IPS DF 4.7 (cell line): ENCODE measurements around the gene CRY2.
"Not testable (repeated sequence)": the region's sequence is repeated elsewhere in the genome, so short reads cannot be mapped to it uniquely, and the experiment has no call there.

Source experiments
- DNase-seq: peaks from one replicate; pipeline ENCODE4 v3.0.0-alpha.2; 2013; ENCODE audit warnings: low spot score; ENCODE audit errors: extremely low read depth

The CRY2 gene

DNA sequence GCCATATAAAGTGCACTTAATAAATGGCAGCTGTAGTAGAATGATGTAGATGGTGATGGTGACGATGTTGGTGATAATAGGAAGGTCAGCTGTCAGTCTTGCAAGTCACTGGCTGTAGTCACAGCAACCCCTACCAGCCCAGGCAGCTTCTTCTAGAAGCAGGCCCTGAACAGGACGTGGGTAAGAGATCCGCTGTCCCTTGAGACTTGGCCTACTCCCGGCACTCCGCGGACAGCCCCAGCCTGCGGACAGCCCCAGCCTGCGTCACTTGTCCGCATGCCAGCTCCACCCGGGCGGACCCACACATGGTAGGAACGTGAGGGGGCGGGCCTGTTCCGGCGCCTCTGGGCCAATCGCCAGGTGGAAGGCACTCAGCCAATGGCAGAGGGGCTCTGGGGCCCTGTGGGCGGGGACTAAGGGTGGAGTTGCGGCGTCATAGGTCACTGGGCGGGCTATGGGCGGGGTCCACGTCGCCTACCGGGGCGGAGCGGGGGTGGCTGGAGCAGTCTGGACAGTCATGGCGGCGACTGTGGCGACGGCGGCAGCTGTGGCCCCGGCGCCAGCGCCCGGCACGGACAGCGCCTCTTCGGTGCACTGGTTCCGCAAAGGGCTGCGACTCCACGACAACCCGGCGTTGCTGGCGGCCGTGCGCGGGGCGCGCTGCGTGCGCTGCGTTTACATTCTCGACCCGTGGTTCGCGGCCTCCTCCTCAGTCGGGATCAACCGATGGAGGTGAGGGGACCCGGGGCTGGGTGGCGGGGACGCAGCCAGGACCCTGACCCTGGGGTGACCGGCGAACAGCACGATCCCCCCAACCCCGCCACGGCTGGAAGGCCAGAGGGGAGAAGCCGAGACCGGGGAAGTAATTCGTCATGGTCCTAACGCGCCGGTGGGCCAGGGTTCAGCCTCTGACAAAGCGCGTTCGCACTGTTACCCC is at the start of gene CRY2:
TSS of gene CRY2 (plus strand) at position 502 of the 937 bp plus-strand sequence. CDS start at position 518, 16 bp downstream.
- DNase-seq: peak; percentile 79

DNA sequence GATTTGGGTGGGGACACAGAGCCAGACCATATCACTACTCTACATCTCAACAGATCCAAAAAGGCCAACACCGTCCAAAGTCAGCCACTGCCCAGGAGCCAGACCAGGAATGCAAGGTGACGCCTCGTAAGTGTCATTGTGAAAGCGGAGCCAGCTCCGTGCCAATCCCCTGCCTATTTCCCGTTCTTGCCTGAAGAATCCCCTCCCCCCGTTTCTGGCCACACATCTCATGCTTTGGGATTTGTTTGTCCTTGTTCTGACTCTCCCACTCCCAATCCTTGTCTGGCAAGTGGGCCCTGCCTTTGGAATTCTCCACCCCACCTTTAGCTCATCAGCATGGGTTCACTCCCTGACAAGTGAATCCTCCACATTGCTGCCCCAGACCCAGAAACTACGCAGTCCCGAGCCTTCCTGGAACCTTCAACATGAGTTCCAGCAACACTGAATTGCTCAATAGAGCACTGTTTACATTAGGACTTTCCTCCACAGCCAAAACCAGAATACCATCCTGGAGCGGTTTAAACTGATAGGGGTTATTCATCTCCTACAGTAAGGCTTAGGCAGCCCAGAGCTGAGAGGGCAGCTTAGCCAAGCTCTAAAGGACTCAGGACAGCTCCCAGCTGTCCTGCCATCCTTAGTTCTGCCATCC is 48.4 kb upstream of the CRY2 start:
- no peak for DNase-seq

DNA sequence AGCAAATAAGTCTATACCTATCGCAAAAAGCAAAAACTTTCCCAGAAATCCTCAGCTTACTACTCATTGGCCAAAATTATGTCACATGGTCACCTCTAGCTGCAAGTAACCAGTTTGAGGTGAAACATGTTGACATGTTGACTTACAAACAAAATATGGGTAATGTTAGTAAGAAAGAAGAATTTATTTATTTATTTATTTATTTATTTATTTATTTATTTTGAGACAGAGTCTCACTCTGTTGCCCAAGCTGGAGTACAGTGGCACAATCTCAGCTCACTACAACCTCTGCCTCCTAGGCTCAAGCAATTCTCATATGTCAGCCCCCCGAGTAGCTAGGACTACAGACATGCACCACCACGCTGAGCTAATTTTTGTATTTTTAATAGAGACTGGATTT is 47.7 kb upstream of the CRY2 start:
- no peak for DNase-seq

DNA sequence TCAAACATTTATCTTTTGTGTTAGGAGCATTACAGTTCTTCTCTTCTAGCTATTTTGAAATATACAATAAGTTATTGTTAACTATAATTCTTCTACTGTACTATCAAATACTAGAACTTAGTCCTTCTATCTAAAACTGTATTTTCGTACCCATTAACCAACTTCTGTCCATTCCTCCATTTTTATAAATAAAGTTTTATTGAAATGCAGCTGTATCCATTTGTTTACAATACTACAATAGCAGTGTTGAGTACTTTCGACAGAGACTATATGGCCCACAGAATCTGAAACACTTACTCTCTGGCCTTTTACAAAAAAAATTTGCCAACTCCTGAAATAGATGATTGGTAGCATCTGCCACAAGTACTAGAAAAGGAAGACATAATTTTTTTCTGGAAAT is 47.0 kb upstream of the CRY2 start:
- DNase-seq: no peak

DNA sequence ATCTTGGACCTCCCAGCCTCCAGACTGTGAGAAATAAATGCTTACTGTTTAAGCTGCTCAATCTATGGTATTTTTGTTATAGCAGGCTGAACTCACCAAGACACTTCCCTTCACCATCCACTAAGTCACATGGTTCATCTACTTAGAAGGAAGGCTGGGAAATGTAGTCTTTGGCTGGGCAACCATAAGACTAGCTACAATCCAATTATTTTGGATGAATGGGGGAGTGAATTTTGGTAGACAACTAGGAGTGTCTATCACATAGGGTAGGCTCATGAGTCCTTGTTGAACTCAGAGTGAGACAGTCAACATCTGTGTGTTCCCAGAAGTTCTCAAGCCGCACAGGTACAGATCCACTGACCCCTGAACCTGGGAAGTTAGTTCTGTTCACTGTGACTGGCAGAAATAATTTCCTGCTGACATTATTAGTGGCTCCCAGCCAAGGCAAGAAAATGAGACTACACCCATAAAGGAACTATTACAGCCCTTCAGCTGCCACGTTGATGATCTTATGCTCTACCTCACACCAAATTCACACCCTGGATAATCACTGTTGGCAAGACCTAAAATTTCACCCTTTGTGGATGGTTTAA is 45.5 kb upstream of the CRY2 start:
- no peak for DNase-seq

- DNase-seq: no peak
Observed at GRCh38 chr11:45802531-45803317, 44.6 kb upstream of the CRY2 start.

GRCh38 chr11:45803971-45804760 is 43.1 kb upstream of the CRY2 start:
- DNase-seq: no peak

DNA sequence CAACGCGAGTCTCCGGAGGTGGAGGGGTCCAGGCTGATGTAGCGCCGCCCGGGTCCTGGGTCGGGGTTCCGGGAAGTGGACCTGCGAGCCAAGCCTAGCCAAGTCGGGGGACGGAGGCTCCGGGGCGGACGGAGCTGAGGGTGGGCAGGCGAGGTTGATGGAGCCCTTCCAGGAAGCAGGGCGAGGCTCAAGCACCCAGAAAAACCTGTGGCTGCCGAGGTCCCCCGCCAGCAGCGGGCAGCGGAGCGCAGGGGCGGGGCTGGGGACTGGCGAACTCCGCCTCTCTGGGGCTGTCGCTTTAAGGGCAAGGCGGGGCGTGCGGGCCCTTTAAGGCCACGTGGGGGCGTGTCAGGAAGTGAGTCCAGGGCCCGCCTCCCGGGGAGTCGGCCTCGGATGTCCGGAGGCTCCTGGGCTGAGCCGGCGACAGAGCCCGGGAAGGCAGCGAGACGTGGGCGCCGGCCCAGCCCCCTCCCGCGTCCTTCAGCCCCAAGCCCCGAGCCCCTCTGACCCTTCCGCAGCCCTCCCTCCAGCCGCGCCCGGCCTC is 42.4 kb upstream of the CRY2 start, which contains the start of gene SLC35C1:
TSS of gene SLC35C1 (plus strand) at position 389 of the 544 bp plus-strand sequence. CDS start 653 bp downstream, outside the sequence.
- DNase-seq: no peak

DNA sequence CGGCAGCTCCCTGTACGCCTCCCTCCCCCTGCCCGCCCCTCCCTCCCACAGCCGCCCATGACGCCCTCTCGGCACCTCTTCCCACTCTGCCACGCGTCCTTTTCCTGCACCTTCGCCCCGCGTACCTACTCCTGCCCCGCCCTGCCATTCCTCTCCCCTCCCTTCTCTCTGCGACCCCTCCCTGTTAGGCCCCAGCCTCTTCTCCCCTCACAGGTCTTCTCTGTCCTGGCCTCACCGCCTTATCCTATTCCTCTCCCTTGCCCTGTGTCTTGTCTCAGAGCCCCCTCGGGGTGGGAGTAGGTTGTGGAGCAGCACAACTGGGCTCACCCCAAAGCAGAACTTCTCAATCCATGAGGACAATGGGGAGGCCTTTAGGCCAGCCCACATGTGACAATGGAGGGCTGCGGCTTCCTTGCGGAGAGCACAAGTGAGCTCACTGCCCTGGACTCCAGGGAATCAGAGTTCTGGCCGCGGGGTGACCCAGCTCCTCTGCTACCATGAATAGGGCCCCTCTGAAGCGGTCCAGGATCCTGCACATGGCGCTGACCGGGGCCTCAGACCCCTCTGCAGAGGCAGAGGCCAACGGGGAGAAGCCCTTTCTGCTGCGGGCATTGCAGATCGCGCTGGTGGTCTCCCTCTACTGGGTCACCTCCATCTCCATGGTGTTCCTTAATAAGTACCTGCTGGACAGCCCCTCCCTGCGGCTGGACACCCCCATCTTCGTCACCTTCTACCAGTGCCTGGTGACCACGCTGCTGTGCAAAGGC is 41.8 kb upstream of the CRY2 start:
- DNase-seq: no peak

DNA sequence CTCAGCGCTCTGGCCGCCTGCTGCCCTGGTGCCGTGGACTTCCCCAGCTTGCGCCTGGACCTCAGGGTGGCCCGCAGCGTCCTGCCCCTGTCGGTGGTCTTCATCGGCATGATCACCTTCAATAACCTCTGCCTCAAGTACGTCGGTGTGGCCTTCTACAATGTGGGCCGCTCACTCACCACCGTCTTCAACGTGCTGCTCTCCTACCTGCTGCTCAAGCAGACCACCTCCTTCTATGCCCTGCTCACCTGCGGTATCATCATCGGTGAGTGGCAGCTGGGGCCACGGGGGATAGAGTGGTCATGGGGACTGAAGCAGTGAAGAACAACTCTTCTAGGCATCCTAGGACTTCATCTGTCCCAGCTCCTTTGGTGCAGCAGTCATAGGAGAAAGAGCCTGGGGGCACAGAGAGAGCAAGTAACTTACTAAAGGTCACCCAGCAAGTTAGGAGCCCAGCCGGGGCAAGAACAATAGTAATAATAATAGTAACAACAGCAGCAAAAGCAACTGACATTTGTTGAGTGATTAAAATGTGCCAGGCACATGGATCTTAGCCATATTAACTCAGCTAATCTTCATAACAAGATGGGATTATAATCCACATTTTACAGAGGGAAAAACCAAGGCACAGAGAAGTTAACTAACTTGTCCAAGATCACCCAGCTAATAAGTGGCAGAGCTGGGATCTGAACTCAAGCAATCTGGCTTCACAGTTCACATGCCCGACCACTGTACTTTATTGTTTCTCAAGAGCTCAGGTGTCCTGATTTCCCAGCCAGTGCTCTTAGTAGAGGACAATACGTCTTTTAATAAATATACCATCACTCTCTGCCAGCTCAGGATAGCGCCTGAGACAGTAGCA is 41.0 kb upstream of the CRY2 start:
- no peak for DNase-seq

GRCh38 chr11:45806937-45807791 is 40.1 kb upstream of the CRY2 start:
- no peak for DNase-seq

- DNase-seq: no peak
Observed at GRCh38 chr11:45807792-45808238, 39.5 kb upstream of the CRY2 start.

DNA sequence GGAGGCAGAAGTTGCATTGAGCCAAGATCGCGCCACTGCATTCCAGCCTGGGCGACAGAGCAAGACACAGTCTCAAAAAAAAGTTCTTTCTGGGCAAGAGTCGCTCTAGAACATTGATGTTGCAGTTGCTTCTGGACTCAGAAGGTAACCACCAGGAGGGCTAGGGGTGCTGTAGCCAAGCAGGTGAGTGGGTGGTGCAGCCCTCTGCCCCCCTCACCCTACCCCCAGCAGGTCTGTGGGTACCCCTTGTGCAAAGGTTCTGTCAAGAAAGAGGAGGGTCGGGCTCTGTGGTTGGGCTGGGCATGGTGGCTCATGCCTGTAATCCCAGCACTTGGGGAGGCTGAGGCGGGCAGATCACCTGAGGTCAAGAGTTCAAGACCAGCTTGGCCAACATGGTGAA is 38.8 kb upstream of the CRY2 start:
- DNase-seq: not testable (repeated sequence)

DNA sequence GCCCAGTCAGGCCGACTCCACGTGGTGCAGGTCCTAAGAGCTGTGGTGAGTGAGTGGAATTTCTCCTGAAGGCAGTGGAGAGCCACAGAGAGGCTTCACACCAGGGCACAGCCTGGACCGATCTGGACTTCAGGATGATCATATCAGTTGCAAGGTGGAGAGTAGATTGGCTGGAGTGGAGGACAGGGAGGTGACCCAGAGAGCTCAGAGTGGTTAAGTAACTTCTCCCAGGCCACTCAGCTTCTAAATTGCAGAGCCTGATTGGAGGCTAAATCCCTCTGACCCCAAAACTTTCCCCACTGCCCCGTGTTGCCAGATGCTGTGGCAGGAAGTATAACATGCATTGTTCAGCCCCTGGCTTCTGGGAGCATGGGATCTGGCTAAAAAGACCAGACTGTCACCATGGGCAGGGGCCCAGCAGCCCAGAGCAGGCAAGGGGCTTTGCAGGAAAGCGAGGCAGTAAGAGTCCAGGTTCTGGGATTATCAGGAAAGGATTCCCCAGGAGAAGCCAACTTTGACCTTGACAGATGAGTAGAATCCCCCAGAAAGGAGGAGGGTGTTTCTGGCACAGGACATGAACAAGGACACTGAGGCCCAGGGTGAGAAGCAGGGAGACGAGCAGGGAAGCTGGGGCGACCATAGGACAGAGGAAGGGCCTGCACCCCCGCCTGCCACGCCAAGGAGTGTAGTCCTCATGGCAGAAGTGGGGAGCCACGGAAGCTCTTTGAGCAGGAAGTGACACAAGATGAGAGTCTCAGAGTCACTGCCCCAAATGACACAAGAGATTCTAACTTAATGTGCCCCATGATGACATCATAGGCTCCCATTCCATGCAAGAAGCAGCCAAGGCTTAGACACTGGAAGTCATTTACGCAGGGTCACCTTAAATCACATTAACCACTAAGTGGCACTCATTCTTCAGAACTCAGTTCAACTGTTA is 37.5 kb upstream of the CRY2 start:
- DNase-seq: no peak

GRCh38 chr11:45810431-45811108 is 36.7 kb upstream of the CRY2 start:
- no peak for DNase-seq

DNA sequence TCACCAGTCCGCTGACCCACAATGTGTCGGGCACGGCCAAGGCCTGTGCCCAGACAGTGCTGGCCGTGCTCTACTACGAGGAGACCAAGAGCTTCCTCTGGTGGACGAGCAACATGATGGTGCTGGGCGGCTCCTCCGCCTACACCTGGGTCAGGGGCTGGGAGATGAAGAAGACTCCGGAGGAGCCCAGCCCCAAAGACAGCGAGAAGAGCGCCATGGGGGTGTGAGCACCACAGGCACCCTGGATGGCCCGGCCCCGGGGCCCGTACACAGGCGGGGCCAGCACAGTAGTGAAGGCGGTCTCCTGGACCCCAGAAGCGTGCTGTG is 36.2 kb upstream of the CRY2 start:
- no peak for DNase-seq
